Astrocyte (in vitro differentiated cells and primary cell): ENCODE data around the gene RBBP8. TPM values are rescaled to one million over a fixed set of nuclear protein-coding genes. Genes with fewer than 3 reads are reported as not detected.

Experiments used
- DNase-seq: peaks from one replicate; pipeline ENCODE4 v3.0.0-alpha.2; 2010; ENCODE audit warnings: low read depth
- FAIRE-seq: peaks from 2 replicates; lab custom pipeline; 2011; peaks lifted over from hg19 to GRCh38; lab: Jason Lieb, UNC
- H2AFZ ChIP-seq: 2 replicates; pipeline ENCODE4 v1.6.0; 2012; ENCODE audit warnings: low read depth, low read length, inconsistent platforms
- H3K27ac ChIP-seq: 2 replicates; pipeline ENCODE4 v1.5.1; 2011; ENCODE audit warnings: low read depth, low read length, inconsistent platforms
- H3K27me3 ChIP-seq: 2 replicates; pipeline ENCODE4 v1.6.0; 2011; ENCODE audit warnings: low read length, inconsistent platforms; ENCODE audit not compliant: insufficient read depth
- H3K36me3 ChIP-seq: 2 replicates; pipeline ENCODE4 v1.5.1; 2011; ENCODE audit warnings: low read length, inconsistent platforms; ENCODE audit not compliant: insufficient read depth
- H3K4me1 ChIP-seq: 2 replicates; pipeline ENCODE4 v1.5.1; 2011; ENCODE audit warnings: low read length, inconsistent platforms; ENCODE audit not compliant: insufficient read depth
- H3K4me2 ChIP-seq: 2 replicates; pipeline ENCODE4 v1.6.0; 2012; ENCODE audit warnings: low read length, inconsistent platforms
- H3K4me3 ChIP-seq: 2 replicates; pipeline ENCODE4 v1.5.1; 2011; ENCODE audit warnings: low read depth, mild to moderate bottlenecking, low read length, inconsistent platforms; ENCODE audit not compliant: insufficient read depth
- H3K79me2 ChIP-seq: 2 replicates; pipeline ENCODE4 v1.6.0; 2012; ENCODE audit warnings: mild to moderate bottlenecking, low read length, inconsistent platforms; ENCODE audit not compliant: insufficient read depth
- H3K9ac ChIP-seq: 2 replicates; pipeline ENCODE4 v1.6.0; 2012; ENCODE audit warnings: mild to moderate bottlenecking, low read length, inconsistent platforms
- H3K9me3 ChIP-seq: 2 replicates; pipeline ENCODE4 v1.5.1; 2012; ENCODE audit warnings: low read depth, mild to moderate bottlenecking, low read length, inconsistent platforms; ENCODE audit not compliant: insufficient read depth
- H4K20me1 ChIP-seq: 2 replicates; pipeline ENCODE4 v1.6.0; 2012; ENCODE audit warnings: low read length, inconsistent platforms; ENCODE audit not compliant: insufficient read depth
- H3K27ac Mint-ChIP-seq: one replicate; pipeline ENCODE4 v1.8.0; 2021; ENCODE audit warnings: mild to moderate bottlenecking, mixed read lengths; ENCODE audit not compliant: unreplicated experiment
- H3K27me3 Mint-ChIP-seq: one replicate; pipeline ENCODE4 v1.8.0; 2021; ENCODE audit warnings: low read depth, mixed read lengths; ENCODE audit not compliant: unreplicated experiment
- H3K36me3 Mint-ChIP-seq: one replicate; pipeline ENCODE4 v1.8.0; 2021; ENCODE audit warnings: low read depth, mixed read lengths; ENCODE audit not compliant: unreplicated experiment
- H3K4me1 Mint-ChIP-seq: one replicate; pipeline ENCODE4 v1.8.0; 2021; ENCODE audit warnings: low read depth, mixed read lengths; ENCODE audit not compliant: unreplicated experiment
- H3K4me3 Mint-ChIP-seq: one replicate; pipeline ENCODE4 v1.8.0; 2021; ENCODE audit warnings: mild to moderate bottlenecking, moderate library complexity, mixed read lengths; ENCODE audit not compliant: unreplicated experiment
- H3K9me3 Mint-ChIP-seq: one replicate; pipeline ENCODE4 v1.8.0; 2021; ENCODE audit warnings: mild to moderate bottlenecking, mixed read lengths; ENCODE audit not compliant: unreplicated experiment
- EZH2 ChIP-seq: IDR thresholded peaks from 2 replicates; pipeline ENCODE4 v1.6.1; 2012; ENCODE audit warnings: mild to moderate bottlenecking, low read length, inconsistent platforms; ENCODE audit not compliant: insufficient read depth
- total RNA-seq: library from RNA; stranded (reverse); gene quantifications from 2 replicates; pipeline ENCODE4 v1.2.1, GENCODE V29; 2021
- TF ChIP-seq, protein P1 (sequence below): IDR thresholded peaks from 2 replicates; pipeline ENCODE4 v1.5.1; 2011; ENCODE audit warnings: low read depth, mild to moderate bottlenecking, inconsistent platforms, low read length, moderate library complexity; ENCODE audit not compliant: insufficient read depth

RBBP8 gene
- total RNA-seq, 1 donor from 2014 or later = 23.4 TPM

DNA sequence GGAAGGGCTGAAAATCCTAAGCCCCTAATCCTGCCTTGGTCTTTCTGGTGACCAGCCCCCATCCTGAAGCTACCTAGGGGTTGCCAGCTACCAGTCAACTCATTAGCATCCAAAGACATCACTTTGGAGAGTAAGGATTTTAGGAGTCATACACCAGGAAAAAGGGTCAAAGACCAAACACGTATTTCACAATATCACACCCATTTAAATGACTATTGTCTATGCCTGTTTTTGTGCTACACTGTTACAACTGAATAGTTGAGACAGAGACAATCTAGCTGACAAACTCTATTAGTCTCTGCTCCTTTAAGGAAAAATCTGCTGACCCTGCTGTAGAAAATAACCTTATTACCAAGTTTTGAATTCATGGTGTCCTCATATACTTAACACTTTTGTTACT, 21.0 kb upstream of the RBBP8 start:
- no peak overlapping the region for H3K4me3 ChIP-seq
- FAIRE-seq = no peak
- no peak overlapping the region for H3K9ac ChIP-seq
- H3K79me2 ChIP-seq = no peaks in the 10 kb centered on the region
- peak overlapping the region; percentile 98 for H3K27ac Mint-ChIP-seq
- DNase-seq = no peak
- peaks cover 33% of the 10 kb centered on the region for H3K4me1 Mint-ChIP-seq
- H3K27me3 ChIP-seq = no peaks in the 10 kb centered on the region
- no peak overlapping the region for H2AFZ ChIP-seq
- no peaks in the 10 kb centered on the region for H3K36me3 Mint-ChIP-seq
- H3K9me3 ChIP-seq = no peaks in the 10 kb centered on the region
- H3K27ac ChIP-seq = no peak overlapping the region
- H3K9me3 Mint-ChIP-seq = no peaks in the 10 kb centered on the region
- no peaks in the 10 kb centered on the region for H4K20me1 ChIP-seq
- TF ChIP-seq, protein P1, sequence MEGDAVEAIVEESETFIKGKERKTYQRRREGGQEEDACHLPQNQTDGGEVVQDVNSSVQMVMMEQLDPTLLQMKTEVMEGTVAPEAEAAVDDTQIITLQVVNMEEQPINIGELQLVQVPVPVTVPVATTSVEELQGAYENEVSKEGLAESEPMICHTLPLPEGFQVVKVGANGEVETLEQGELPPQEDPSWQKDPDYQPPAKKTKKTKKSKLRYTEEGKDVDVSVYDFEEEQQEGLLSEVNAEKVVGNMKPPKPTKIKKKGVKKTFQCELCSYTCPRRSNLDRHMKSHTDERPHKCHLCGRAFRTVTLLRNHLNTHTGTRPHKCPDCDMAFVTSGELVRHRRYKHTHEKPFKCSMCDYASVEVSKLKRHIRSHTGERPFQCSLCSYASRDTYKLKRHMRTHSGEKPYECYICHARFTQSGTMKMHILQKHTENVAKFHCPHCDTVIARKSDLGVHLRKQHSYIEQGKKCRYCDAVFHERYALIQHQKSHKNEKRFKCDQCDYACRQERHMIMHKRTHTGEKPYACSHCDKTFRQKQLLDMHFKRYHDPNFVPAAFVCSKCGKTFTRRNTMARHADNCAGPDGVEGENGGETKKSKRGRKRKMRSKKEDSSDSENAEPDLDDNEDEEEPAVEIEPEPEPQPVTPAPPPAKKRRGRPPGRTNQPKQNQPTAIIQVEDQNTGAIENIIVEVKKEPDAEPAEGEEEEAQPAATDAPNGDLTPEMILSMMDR = no peak
- no peak for TF ChIP-seq EZH2
- no peaks in the 10 kb centered on the region for H3K36me3 ChIP-seq
- H3K4me2 ChIP-seq = no peak overlapping the region
- H3K4me1 ChIP-seq = no peaks in the 10 kb centered on the region
- no peak overlapping the region for H3K4me3 Mint-ChIP-seq
- no peaks in the 10 kb centered on the region for H3K27me3 Mint-ChIP-seq

DNA sequence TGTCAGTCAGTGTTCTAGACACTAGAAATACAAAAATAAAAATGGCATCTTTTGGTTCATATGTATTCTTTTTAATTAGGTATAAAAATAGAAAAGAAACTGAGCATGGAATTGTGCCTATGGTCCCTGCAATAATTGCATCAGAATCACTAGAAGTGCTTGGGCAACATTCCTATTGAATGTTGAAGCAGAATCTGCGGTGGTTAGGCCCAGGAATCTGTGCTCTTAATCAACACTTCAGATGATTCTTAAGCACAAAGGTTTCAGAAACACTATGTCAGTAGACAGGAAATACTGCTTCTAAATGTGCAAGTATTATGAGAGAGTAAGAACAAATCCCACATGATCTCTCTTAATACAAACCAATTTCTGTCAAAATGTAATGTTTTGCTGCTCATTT, 20.3 kb upstream of the RBBP8 start:
- no peak overlapping the region for H3K27ac ChIP-seq
- TF ChIP-seq, protein P1 = no peak
- H3K4me3 ChIP-seq = no peak overlapping the region
- no peak overlapping the region for H2AFZ ChIP-seq
- no peaks in the 10 kb centered on the region for H3K4me1 ChIP-seq
- no peaks in the 10 kb centered on the region for H4K20me1 ChIP-seq
- Mint-ChIP-seq H3K36me3 (no peaks in the 10 kb centered on the region), H3K9me3 (no peaks in the 10 kb centered on the region), H3K4me3 (no peak overlapping the region), H3K4me1 (peaks cover 30% of the 10 kb centered on the region), H3K27me3 (no peaks in the 10 kb centered on the region), H3K27ac (peak overlapping the region; percentile 98)
- H3K9ac ChIP-seq = no peak overlapping the region
- H3K27me3 ChIP-seq = no peaks in the 10 kb centered on the region
- peak; percentile 76 for DNase-seq
- no peak overlapping the region for H3K4me2 ChIP-seq
- H3K79me2 ChIP-seq = no peaks in the 10 kb centered on the region
- H3K9me3 ChIP-seq = no peaks in the 10 kb centered on the region
- H3K36me3 ChIP-seq = no peaks in the 10 kb centered on the region
- FAIRE-seq = peak; percentile 34

DNA sequence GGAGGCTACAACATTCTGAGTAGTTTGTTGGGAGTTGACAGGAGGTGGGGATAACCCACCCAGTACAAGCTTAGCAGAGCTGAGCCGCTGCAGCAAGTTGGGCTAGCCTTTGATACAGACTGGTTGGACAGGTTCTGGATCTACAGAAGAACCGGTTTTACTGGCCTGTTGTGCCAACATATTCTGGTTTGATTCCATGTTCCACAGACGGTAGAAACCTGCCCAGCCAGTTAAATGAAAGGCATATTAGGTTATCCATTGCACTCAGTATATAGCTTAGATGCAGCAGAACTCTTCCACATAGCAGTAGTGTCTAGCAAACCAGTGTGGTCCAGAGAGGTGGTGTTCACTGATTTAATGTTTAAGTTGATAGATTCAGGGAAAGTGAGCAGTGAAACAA, 19.3 kb upstream of the RBBP8 start:
- no peaks in the 10 kb centered on the region for H3K36me3 Mint-ChIP-seq
- no peaks in the 10 kb centered on the region for H3K9me3 Mint-ChIP-seq
- H3K27ac Mint-ChIP-seq = peak overlapping the region; percentile 98
- Histone ChIP-seq H4K20me1 (no peaks in the 10 kb centered on the region), H3K27ac (no peak overlapping the region), H3K27me3 (no peaks in the 10 kb centered on the region), H3K4me1 (no peaks in the 10 kb centered on the region), H3K9ac (no peak overlapping the region), H2AFZ (no peak overlapping the region), H3K4me3 (no peak overlapping the region), H3K9me3 (no peaks in the 10 kb centered on the region), H3K4me2 (no peak overlapping the region), H3K79me2 (no peaks in the 10 kb centered on the region), H3K36me3 (no peaks in the 10 kb centered on the region)
- peaks cover 26% of the 10 kb centered on the region for H3K4me1 Mint-ChIP-seq
- DNase-seq = no peak
- H3K27me3 Mint-ChIP-seq = no peaks in the 10 kb centered on the region
- FAIRE-seq = no peak
- no peak overlapping the region for H3K4me3 Mint-ChIP-seq
- TF ChIP-seq EZH2 = no peak
- TF ChIP-seq, protein P1 = no peak
